Measurements from ENCODE around the gene FRG2.
"Not testable (repeated sequence)": the region's sequence is repeated elsewhere in the genome, so short reads cannot be mapped to it uniquely, and the experiment has no call there.

GRCh38 chr4:190027156-190027555 is at the start of gene FRG2:
- not testable (repeated sequence) for TF ChIP-seq POLR2A (IDR thresholded peaks at IDR 0.05; ENCODE audit: low read depth); CTCF (IDR thresholded peaks at IDR 0.05)

Measured in esophagus muscularis mucosa (tissue), 3 donors.